Natural killer cell (primary cell): Measurements from ENCODE around the gene ITIH2. TPM values are rescaled to one million over a fixed set of nuclear protein-coding genes. Genes with fewer than 3 reads are reported as not detected.
"Not testable (repeated sequence)": the region's sequence is repeated elsewhere in the genome, so short reads cannot be mapped to it uniquely, and the experiment has no call there.

Source experiments
- ATAC-seq, 3 donors: fragments of 150-1000 bp in 2 of 3; fragments of 200-7000 bp in 1 of 3; cut with Tn5 transposase; 1 replicate in 1 of 3; 2 replicates in 2 of 3; pipeline ENCODE4 v1.10.0; 2021; ENCODE audit warnings: mild to moderate bottlenecking in 2 of 3, moderate library complexity in 2 of 3
- DNase-seq, 2 donors: peaks; one replicate each; pipeline versions ENCODE4 v3.0.0 to v3.0.0-alpha.2; 2013 to 2021; ENCODE audit warnings: mixed read lengths in 1 of 2
- H3K27ac ChIP-seq: one replicate; pipeline ENCODE4 v1.5.1; 2013; ENCODE audit warnings: mild to moderate bottlenecking, low read length
- H3K27me3 ChIP-seq: one replicate; pipeline ENCODE4 v1.6.1; 2013; ENCODE audit warnings: low read length; ENCODE audit not compliant: control insufficient read depth, insufficient read depth
- H3K36me3 ChIP-seq: one replicate; pipeline ENCODE4 v1.6.1; 2013; ENCODE audit warnings: low read length; ENCODE audit not compliant: control insufficient read depth, insufficient read depth
- H3K4me1 ChIP-seq: one replicate; pipeline ENCODE4 v1.6.1; 2013; ENCODE audit warnings: low read length; ENCODE audit not compliant: control insufficient read depth, insufficient read depth
- H3K4me3 ChIP-seq: one replicate; pipeline ENCODE4 v1.5.1; 2013; ENCODE audit warnings: low read length
- H3K9me3 ChIP-seq: one replicate; pipeline ENCODE4 v1.6.1; 2013; ENCODE audit warnings: low read length; ENCODE audit not compliant: control insufficient read depth, insufficient read depth
- H3K27ac Mint-ChIP-seq, 2 donors: one replicate each; pipeline ENCODE4 v1.8.0; 2022; ENCODE audit warnings: mild to moderate bottlenecking in 2 of 2, mixed read lengths in 2 of 2, moderate library complexity in 1 of 2
- H3K27me3 Mint-ChIP-seq, 2 donors: one replicate each; pipeline ENCODE4 v1.8.0; 2022; ENCODE audit warnings: low read depth in 2 of 2, mixed read lengths in 2 of 2
- H3K36me3 Mint-ChIP-seq: one replicate; pipeline ENCODE4 v1.8.0; 2022; ENCODE audit warnings: mixed read lengths
- H3K4me1 Mint-ChIP-seq, 2 donors: one replicate each; pipeline ENCODE4 v1.8.0; 2022; ENCODE audit warnings: mixed read lengths in 2 of 2
- H3K4me3 Mint-ChIP-seq: one replicate; pipeline ENCODE4 v1.8.0; 2022; ENCODE audit warnings: mild to moderate bottlenecking, moderate library complexity, mixed read lengths
- H3K9me3 Mint-ChIP-seq, 2 donors: one replicate each; pipeline ENCODE4 v1.8.0; 2022; ENCODE audit warnings: mixed read lengths in 2 of 2
- whole genome bisulfite sequencing: methylation state at CpG from one replicate; pipeline ENCODE4 v1.1.7; 2013; ENCODE audit warnings: missing lambda C conversion rate; ENCODE audit not compliant: insufficient coverage; 5-methylcytosine and 5-hydroxymethylcytosine counted together
- intact Hi-C: fragments of 100-400 bp; cut with micrococcal nuclease; formaldehyde crosslinking; loops from one replicate; pipeline ENCODE4 v1.14.2; 2022
- total RNA-seq, 4 donors: library from RNA; stranded (reverse); fragments of 120-200 nt in 1 of 4; gene quantifications; one replicate each; pipeline versions ENCODE4 v1.2.3 to v1.2.4, GENCODE V29; 2013 to 2022
- TF ChIP-seq, protein P1 (sequence below): fragments of 200-600 bp; IDR thresholded peaks from one replicate; pipeline ENCODE4 v1.8.0; 2022; ENCODE audit warnings: antibody characterized with exemption

The ITIH2 gene
- total RNA-seq, 3 donors from 2014 or later (not counting 1 experiment from before 2014, with no cell fraction given), result not detected

DNA sequence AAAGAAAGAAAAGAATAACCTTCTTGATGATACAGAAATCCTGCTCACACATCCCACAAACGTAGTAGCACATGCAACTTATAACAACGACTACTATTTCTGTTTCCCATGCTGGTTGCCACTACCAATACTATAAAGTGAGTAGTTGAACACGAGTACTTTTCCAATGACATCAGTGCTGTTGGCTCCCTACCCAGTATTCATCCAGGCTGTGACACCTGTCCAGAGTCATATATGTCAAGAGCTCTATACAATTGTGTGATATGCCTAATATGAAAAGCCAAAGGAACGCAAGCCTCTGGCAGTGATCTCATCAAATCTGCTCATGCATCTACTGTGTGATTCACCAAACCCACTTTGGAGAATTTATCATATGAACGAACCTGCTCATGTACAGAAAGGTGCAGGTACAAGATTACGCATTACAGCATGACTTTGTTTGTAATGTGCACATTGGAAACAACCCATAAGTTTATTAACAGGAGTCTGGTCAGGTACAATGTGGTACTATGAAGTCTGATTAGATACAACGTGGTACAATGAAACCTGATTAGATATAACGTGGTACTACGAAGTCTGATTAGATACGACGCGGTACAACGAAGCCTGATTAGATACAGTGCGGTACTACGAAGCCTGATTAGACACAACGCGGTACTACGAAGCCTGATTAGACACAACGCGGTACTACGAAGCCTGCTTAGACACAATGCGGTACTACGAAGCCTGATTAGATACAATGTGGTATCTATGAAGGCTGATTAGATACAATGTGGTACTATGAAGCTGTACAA is 30.6 kb upstream of the ITIH2 start:
- Mint-ChIP-seq H3K4me1 (peaks cover 5% of the 10 kb centered on the region in 2 donors), H3K4me3 (no peak overlapping the region), H3K27ac (no peak overlapping the region), H3K36me3 (no peaks in the 10 kb centered on the region), H3K9me3 (no peaks in the 10 kb centered on the region), H3K27me3 (peaks cover 48 to 59% of the 10 kb centered on the region in 2 donors)
- TF ChIP-seq, protein P1, sequence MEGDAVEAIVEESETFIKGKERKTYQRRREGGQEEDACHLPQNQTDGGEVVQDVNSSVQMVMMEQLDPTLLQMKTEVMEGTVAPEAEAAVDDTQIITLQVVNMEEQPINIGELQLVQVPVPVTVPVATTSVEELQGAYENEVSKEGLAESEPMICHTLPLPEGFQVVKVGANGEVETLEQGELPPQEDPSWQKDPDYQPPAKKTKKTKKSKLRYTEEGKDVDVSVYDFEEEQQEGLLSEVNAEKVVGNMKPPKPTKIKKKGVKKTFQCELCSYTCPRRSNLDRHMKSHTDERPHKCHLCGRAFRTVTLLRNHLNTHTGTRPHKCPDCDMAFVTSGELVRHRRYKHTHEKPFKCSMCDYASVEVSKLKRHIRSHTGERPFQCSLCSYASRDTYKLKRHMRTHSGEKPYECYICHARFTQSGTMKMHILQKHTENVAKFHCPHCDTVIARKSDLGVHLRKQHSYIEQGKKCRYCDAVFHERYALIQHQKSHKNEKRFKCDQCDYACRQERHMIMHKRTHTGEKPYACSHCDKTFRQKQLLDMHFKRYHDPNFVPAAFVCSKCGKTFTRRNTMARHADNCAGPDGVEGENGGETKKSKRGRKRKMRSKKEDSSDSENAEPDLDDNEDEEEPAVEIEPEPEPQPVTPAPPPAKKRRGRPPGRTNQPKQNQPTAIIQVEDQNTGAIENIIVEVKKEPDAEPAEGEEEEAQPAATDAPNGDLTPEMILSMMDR, result no peak
- H3K4me1 ChIP-seq, result no peaks in the 10 kb centered on the region
- WGBS, result 93% methylated on average over 23 of the region's 23 CpGs
- H3K4me3 ChIP-seq, result no peak overlapping the region
- intact Hi-C loops, result no loop called here
- peak in 1 of 3 donors; percentile 30 for ATAC-seq
- no peaks in the 10 kb centered on the region for H3K36me3 ChIP-seq
- peaks cover 6% of the 10 kb centered on the region for H3K27me3 ChIP-seq
- H3K9me3 ChIP-seq, result no peaks in the 10 kb centered on the region
- H3K27ac ChIP-seq, result no peak overlapping the region
- no peak for DNase-seq

DNA sequence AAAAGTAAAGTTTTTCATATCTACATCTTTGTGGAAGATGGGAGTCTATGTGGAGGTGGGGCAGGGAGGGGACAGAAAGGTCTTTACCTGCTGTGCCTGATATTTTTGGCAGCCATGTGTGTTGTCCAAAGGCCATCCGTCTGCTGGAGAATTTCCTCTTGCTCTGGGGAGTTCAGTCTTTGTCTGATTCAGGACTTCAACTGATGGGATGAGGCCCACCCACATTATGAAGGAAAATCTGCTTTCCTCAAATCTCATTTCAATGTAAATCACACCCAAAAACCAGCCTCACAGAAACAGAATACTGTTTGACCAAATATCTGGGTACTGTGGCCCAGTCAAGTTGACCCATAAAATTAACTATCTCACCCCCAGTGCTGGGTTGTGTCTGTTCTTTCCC is 23.9 kb upstream of the ITIH2 start:
- Histone ChIP-seq H3K4me1 (no peaks in the 10 kb centered on the region), H3K9me3 (no peaks in the 10 kb centered on the region), H3K4me3 (no peak overlapping the region), H3K27me3 (peaks cover 3% of the 10 kb centered on the region), H3K36me3 (no peaks in the 10 kb centered on the region), H3K27ac (no peak overlapping the region)
- DNase-seq, result no peak
- Mint-ChIP-seq H3K4me1 (no peaks in the 10 kb centered on the region), H3K27ac (no peak overlapping the region), H3K9me3 (no peaks in the 10 kb centered on the region), H3K4me3 (no peak overlapping the region), H3K27me3 (peaks cover 31 to 38% of the 10 kb centered on the region in 2 donors), H3K36me3 (no peaks in the 10 kb centered on the region)
- WGBS, result 100% methylated on average over 1 of the region's 1 CpG
- intact Hi-C loops, result no loop called here
- TF ChIP-seq, protein P1, result no peak
- no peak for ATAC-seq

DNA sequence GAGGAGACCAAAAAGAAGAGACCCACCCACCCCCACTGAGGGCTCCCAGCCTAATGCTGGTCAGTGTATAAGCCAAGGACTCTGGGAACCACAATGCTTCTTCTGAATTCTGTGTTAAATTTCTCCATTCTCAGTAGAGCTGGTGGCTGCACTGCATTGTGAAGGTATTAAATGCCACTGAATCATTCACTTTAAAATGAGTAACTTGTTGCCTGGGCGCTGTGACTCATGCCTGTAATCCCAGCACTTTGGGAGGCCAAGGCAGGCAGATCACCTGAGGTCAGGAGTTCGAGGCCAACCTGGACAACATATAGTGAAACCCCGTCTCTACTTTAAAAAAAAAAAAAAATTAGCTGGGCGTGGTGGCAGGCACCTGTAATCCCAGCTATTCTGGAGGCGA is 23.0 kb upstream of the ITIH2 start:
- H3K9me3 ChIP-seq, H3K27me3 ChIP-seq, ATAC-seq, DNase-seq, H3K4me1 Mint-ChIP-seq, H3K27ac ChIP-seq, H3K4me1 ChIP-seq, H3K27ac Mint-ChIP-seq, intact Hi-C loops, H3K36me3 Mint-ChIP-seq, H3K9me3 Mint-ChIP-seq, H3K4me3 ChIP-seq, H3K36me3 ChIP-seq, H3K4me3 Mint-ChIP-seq: not testable (repeated sequence)
- 77% methylated on average over 5 of the region's 5 CpGs for WGBS
- H3K27me3 Mint-ChIP-seq, result peaks cover 28 to 36% of the 10 kb centered on the region in 2 donors

DNA sequence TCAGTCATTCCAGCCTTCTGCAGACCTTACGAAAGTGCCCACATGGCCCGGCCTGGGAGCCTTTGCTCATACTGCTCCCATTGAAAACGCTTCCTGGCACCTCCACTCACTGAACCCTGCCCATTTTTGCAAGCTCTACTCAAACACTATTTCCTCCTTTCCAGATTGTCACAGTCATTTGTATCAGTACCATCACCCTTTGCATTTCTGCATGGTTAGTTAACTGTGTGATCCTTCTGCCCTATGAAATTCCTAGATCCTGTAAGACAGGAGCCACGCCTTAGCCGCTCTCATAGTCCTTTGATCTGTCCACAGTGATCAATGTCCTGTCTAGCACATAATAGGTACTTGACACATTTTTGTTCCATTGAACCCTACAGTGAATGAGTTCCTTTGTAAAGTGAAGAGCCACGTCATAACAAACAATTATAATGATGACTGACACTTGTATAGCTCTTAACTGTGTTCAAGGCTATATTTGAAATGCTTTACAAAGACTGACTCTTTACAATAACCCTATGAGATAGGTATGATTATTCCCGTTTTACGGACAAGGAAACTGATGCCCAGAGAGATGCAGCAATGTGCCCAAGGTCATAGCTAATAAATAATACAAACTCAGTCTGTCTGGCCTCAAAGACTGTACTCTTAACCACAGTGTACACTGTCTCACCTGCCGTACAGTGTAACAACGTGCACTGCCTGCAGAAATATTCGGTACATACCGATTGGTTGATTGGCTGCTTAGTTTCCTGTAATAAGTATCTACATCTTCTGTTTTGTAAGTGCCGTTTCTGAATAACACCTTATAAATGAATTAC is 16.6 kb upstream of the ITIH2 start:
- no peaks in the 10 kb centered on the region for H3K36me3 Mint-ChIP-seq
- H3K27ac Mint-ChIP-seq, result no peak overlapping the region
- peaks cover 5% of the 10 kb centered on the region in 2 donors for H3K4me1 Mint-ChIP-seq
- H3K4me1 ChIP-seq, result no peaks in the 10 kb centered on the region
- H3K27ac ChIP-seq, result no peak overlapping the region
- H3K9me3 ChIP-seq, result peaks cover 4% of the 10 kb centered on the region
- TF ChIP-seq, protein P1, result no peak
- ATAC-seq (no peak), DNase-seq (no peak)
- intact Hi-C loops, result loop anchor here (1.0 to 2.0 kb wide), 2 partner anchors 161 to 262 kb away; no protein-coding TSS in a partner anchor
- no peak overlapping the region for H3K4me3 Mint-ChIP-seq
- no peaks in the 10 kb centered on the region for H3K36me3 ChIP-seq
- peaks cover 40 to 53% of the 10 kb centered on the region in 2 donors for H3K27me3 Mint-ChIP-seq
- WGBS, result 91% methylated on average over 12 of the region's 13 CpGs
- H3K4me3 ChIP-seq, result no peak overlapping the region
- no peaks in the 10 kb centered on the region for H3K9me3 Mint-ChIP-seq
- no peaks in the 10 kb centered on the region for H3K27me3 ChIP-seq
